OCI-LY7 (cell line): Measurements from ENCODE around the gene WNT5A. TPM values are rescaled to one million over a fixed set of nuclear protein-coding genes. Genes with fewer than 3 reads are reported as not detected.

Source experiments
- BruUV-seq: library from RNA; stranded (reverse); fragments of 400-500 nt; replicated peaks from 2 replicates; lab custom pipeline; 2021; lab: Mats Ljungman, UMichigan
- CTCF ChIA-PET: fragments of 300-600 bp; sonication (Branson Sonifier 250); formaldehyde crosslinking; loops from one replicate; lab custom pipeline; 2022; ENCODE audit warnings: antibody characterized with exemption; ENCODE audit not compliant: unreplicated experiment; lab: Charles Lee
- POLR2A ChIA-PET: fragments of 300-600 bp; sonication (Branson Sonifier 250); formaldehyde crosslinking; loops from one replicate; lab custom pipeline; 2022; ENCODE audit warnings: antibody characterized with exemption; lab: Charles Lee
- DNase-seq: peaks from one replicate; pipeline ENCODE4 v3.0.0-alpha.2; 2015; ENCODE audit warnings: low spot score
- H2AFZ ChIP-seq: fragments of 200-600 bp; sonication (generic), shearing (Covaris generic); 2 replicates; pipeline ENCODE4 v1.6.1; 2014; ENCODE audit warnings: mild to moderate bottlenecking, antibody characterized with exemption, low read length, moderate library complexity
- H3K27ac ChIP-seq: fragments of 200-600 bp; sonication (generic); 2 replicates; pipeline ENCODE4 v1.5.1; 2014; ENCODE audit warnings: mixed run types, low read depth, mild to moderate bottlenecking, moderate library complexity, low read length, inconsistent platforms; ENCODE audit not compliant: poor library complexity, severe bottlenecking
- H3K36me3 ChIP-seq: fragments of 200-600 bp; sonication (generic); 2 replicates; pipeline ENCODE4 v1.6.1; 2014; ENCODE audit warnings: mild to moderate bottlenecking, antibody characterized with exemption, low read length, moderate library complexity, mixed read lengths; ENCODE audit not compliant: insufficient read depth
- H3K4me1 ChIP-seq: fragments of 200-600 bp; sonication (generic); 2 replicates; pipeline ENCODE4 v1.5.1; 2014; ENCODE audit warnings: mild to moderate bottlenecking, low read length; ENCODE audit not compliant: insufficient read depth, poor library complexity, severe bottlenecking
- H3K4me2 ChIP-seq: fragments of 200-600 bp; sonication (generic); 2 replicates; pipeline ENCODE4 v1.6.1; 2014; ENCODE audit warnings: mild to moderate bottlenecking, low read length
- H3K4me3 ChIP-seq: fragments of 200-600 bp; sonication (generic); 2 replicates; pipeline ENCODE4 v1.5.1; 2014; ENCODE audit warnings: mild to moderate bottlenecking, low read depth, low read length; ENCODE audit not compliant: poor library complexity, severe bottlenecking
- H3K79me2 ChIP-seq: fragments of 200-600 bp; sonication (generic); 2 replicates; pipeline ENCODE4 v1.6.1; 2016; ENCODE audit warnings: low read depth, mild to moderate bottlenecking, low read length, moderate library complexity, mixed read lengths; ENCODE audit not compliant: insufficient read depth
- H3K9me2 ChIP-seq: fragments of 200-600 bp; sonication (generic); 2 replicates; pipeline ENCODE4 v1.6.1; 2016; ENCODE audit warnings: mild to moderate bottlenecking, low read length, mixed read lengths; ENCODE audit not compliant: insufficient read depth
- H3K9me3 ChIP-seq: fragments of 200-600 bp; sonication (generic); 2 replicates; pipeline ENCODE4 v1.6.1; 2014; ENCODE audit warnings: mild to moderate bottlenecking, mixed run types, low read length, mixed read lengths
- H4K20me1 ChIP-seq: fragments of 200-600 bp; sonication (generic); 2 replicates; pipeline ENCODE4 v1.6.1; 2014; ENCODE audit warnings: mild to moderate bottlenecking, antibody characterized with exemption, low read length, moderate library complexity, mixed read lengths; ENCODE audit not compliant: insufficient read depth
- CTCF ChIP-seq: fragments of 200-600 bp; sonication (generic); conservative IDR thresholded peaks from 2 replicates; pipeline ENCODE4 v1.5.1; 2014; ENCODE audit warnings: mild to moderate bottlenecking, antibody characterized with exemption, low read length, moderate library complexity, mixed read lengths
- EZH2phosphoT487 ChIP-seq: fragments of 200-600 bp; sonication (generic); IDR thresholded peaks from 2 replicates; pipeline ENCODE4 v1.6.1; 2018; ENCODE audit warnings: low read depth, borderline replicate concordance, mild to moderate bottlenecking, mixed run types, antibody characterized with exemption, low read length, moderate library complexity, mixed read lengths
- intact Hi-C: fragments of 100-400 bp; cut with micrococcal nuclease; formaldehyde crosslinking; loops from one replicate; pipeline ENCODE4 v1.10.0; 2022; ENCODE audit not compliant: unreplicated experiment
- total RNA-seq, 2 experiments: library from RNA; depleted of rRNA in 1 of 2; stranded (reverse); fragments of >200 nt in 1 of 2; shearing (Covaris generic) in 1 of 2; gene quantifications; 2 replicates each; pipeline ENCODE4 v1.2.3, GENCODE V29; 2014 to 2022

WNT5A gene
- total RNA-seq, 2 experiments from 2014 or later, result 4.6 to 18.1 TPM

GRCh38 chr3:55417211-55417610 is 69.9 kb downstream of the WNT5A start:
- intact Hi-C loops, result no loop called here
- ChIA-PET CTCF (no interaction called here), POLR2A (interaction anchor here (0.9 to 1.7 kb wide), 3 partner anchors 9 to 303 kb away, joined by 3 to 6 read pairs (median 3); no protein-coding TSS in a partner anchor)
- Histone ChIP-seq H3K9me3 (peaks cover 21% of the 10 kb centered on the region), H3K4me1 (no peaks in the 10 kb centered on the region), H4K20me1 (no peaks in the 10 kb centered on the region), H3K4me2 (no peak overlapping the region), H3K9me2 (no peaks in the 10 kb centered on the region), H3K36me3 (no peaks in the 10 kb centered on the region), H2AFZ (no peak overlapping the region), H3K4me3 (no peak overlapping the region), H3K79me2 (no peaks in the 10 kb centered on the region), H3K27ac (no peak overlapping the region)
- no TSS peak for BruUV-seq
- TF ChIP-seq EZH2phosphoT487, result no peak
- no peak for TF ChIP-seq CTCF
- no peak for DNase-seq

DNA sequence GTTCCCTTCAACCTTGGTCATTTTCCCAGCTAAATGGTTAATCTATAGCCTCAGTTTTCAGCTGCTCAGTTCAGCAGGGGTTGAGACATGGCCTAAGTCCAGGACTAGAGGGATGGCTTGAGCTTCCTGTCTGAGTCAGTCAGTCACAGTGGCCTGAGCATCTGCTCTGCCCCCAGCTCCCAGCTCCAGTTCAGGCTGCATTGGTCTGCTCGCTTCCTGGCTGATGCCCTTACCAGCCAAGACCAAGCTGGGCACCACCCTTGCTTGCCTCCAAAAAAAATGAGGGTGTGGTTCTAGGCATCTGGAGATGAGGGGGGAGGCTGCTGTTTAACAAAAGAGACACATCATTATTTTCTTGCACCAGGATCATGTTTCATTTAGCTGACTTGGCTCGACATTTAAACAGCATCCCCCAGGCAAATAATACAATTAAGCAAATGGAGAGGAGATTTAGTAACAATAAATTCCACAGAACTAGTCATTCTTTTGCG is 70.7 kb downstream of the WNT5A start:
- DNase-seq, result no peak
- no peaks in the 10 kb centered on the region for H3K36me3 ChIP-seq
- no peaks in the 10 kb centered on the region for H3K79me2 ChIP-seq
- no peak overlapping the region for H3K4me3 ChIP-seq
- no peak overlapping the region for H3K4me2 ChIP-seq
- TF ChIP-seq CTCF (no peak), EZH2phosphoT487 (no peak)
- no peak overlapping the region for H2AFZ ChIP-seq
- no peaks in the 10 kb centered on the region for H3K4me1 ChIP-seq
- no peaks in the 10 kb centered on the region for H4K20me1 ChIP-seq
- H3K9me3 ChIP-seq, result peaks cover 14% of the 10 kb centered on the region
- no peaks in the 10 kb centered on the region for H3K9me2 ChIP-seq
- no TSS peak for BruUV-seq
- ChIA-PET POLR2A (interaction anchor here (0.9 to 1.7 kb wide), 2 partner anchors 9 to 302 kb away, joined by 3 to 6 read pairs; no protein-coding TSS in a partner anchor), CTCF (no interaction called here)
- intact Hi-C loops, result no loop called here
- no peak overlapping the region for H3K27ac ChIP-seq
